GM19193 (cell line): Measurements from ENCODE around the gene BTBD10.

ENCODE experiments used
- POLR2A ChIP-seq: IDR thresholded peaks from 4 replicates; pipeline ENCODE4 v1.6.1; 2011; ENCODE audit not compliant: insufficient read depth, insufficient read length; ENCODE audit errors: extremely low read depth

Gene BTBD10

DNA sequence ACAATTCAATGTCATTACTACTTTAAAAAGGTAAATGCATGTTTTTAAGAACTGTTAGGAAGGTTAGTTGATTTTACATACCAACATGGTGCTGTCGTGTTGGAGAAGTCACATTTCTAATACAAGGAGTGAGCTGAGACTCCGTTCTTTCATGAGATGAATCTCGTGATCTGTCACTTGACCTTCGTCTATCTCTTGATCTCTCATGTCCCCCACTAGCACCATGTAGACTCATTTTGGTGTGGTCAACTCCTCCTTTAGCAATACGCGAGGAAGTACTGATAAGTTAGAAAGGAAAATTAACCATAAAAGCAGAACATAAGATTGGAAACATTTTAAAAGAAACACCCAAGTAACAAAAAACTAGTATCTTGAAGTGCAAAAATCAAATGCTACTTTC is 41.5 kb downstream of the BTBD10 start:
- no peak for TF ChIP-seq POLR2A

DNA sequence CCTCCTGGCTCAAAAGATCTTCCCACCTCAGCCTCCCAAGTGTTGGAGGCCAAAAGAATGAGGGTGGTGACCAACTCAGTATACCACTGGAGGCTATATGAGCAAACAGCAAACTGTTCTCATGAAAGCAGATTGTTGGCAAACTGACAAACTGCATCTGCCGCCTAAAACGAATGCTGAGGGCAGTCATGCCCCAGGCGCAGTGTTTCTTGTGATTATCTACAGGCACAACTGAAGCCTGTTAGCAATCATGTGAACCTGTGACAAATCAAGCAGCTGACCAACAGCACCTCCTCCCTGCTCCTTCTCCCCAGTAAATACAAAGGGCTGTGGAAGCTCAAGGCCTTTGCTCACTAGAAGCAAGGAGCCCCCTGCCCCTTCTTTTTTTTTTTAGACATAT is 47.8 kb downstream of the BTBD10 start:
- no peak for TF ChIP-seq POLR2A

DNA sequence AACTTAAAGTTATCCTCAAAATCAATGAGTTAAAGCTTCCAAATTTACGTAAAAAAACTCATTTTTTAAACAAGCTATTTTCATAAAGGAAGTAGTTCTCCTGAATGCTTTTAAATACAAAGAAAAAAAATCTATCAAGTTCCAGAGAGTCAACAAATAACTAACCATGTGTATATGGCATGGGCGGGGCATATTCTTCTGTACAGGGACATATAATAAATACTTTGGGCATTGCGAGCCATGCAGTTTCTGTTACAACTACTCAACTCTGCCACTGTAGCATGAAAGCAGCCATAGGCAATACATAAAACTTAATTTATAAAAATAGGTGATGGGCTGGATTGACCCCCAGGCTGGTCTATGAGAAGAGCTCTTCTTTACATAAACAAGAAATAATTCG is 57.8 kb downstream of the BTBD10 start:
- no peak for TF ChIP-seq POLR2A

DNA sequence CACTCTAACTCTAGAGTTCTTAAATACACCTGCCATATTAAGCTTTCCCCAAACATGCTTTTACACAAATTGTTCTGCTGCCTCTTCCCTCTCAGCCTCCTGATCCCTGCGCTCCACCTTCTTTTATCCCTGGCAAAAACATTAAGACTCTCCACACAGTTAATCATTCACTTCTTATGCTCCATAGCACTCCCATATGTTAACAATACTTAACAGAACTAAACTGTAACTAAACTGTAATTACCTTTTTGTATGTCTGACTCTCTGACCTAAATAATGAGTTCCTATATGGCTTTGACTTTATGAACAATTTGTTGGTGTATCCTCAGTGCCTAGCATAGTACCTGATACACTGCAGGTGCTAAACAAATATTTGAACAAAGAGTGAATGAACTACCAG is 71.8 kb downstream of the BTBD10 start:
- TF ChIP-seq POLR2A = no peak

DNA sequence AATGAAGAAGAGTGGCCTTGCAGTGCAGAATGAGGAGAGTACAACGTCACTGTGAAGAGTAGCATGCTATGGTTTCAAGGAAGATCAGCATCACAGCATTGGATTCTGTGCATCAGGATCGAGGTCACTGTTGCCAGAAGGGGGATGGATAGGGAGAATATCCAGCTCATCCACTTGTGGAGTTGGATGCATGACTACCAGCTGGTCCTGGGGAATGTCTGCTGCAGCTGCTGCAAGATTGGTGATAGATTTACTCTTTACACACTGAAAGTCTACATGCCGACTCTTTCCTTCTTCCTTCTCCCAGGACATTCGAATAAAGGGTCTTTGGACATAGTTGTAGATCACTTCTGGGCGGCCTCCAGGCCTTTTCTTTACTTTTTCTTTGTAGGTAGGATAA is 74.3 kb downstream of the BTBD10 start:
- no peak for TF ChIP-seq POLR2A

DNA sequence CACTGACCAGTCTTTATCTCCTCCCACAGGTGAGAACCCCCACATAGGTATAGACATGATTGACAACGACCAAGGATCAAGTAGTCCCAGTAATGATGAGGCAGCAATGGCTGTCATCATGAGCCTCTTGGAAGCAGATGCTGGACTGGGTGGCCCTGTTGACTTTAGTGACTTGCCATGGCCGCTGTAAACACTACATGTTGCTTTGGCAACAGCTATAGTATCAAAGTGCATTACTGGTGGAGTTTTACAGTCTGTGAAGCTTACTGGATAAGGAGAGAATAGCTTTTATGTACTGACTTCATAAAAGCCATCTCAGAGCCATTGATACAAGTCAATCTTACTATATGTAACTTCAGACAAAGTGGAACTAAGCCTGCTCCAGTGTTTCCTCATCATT is 76.5 kb downstream of the BTBD10 start:
- no peak for TF ChIP-seq POLR2A

DNA sequence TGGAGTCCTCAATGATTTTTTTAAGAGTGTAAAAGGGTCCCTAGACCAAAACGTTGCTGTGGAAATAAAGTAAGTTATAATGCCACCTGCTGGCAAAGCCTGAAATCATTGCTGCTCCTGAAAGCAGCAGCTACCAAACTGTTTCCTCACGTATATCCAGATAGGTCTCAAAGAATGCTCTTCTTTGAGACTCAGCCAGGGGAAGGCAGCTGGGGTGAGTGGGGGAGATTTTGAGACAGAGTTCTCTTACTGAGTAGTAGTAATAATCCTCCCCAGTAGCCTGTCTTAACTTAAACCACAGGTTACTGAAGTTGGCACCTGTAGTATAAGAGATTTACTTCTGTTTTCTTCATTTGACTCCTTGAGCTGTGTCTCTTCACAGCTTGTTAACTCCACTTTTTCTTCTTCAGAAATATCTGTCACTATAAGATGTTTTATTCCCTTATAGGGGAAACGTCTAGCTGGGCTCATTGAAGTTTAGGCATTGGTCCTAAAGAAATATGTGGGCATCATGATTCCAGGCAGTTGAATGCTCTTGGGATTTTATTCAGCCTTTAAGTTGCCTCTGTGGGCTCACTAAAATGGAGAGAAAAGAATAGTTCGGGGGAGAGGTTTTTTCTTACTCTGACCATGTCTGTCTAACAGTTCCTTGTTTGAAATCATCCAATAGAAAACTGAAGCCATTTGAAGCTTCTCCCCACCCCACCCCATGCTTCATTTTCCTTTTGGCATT is 77.9 kb downstream of the BTBD10 start:
- no peak for TF ChIP-seq POLR2A

DNA sequence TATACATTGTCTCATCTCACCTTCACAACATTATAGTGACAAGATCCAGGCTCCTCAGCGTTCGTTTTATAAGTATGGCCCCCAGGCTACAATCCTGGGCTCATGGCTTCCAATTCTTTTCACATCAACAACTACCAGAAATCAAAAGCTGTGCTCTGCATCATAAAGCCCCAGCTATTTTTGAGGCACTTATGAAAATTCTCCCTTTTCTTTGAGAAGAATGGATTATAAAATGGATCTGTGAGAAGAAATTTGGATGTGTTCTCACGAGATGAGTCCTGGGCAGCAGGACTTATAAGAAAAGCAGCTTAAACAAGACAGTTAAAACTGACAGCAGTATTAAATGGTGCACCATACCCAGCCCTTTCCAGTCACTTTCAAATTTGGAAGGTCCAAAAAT is 80.3 kb downstream of the BTBD10 start:
- TF ChIP-seq POLR2A = no peak

DNA sequence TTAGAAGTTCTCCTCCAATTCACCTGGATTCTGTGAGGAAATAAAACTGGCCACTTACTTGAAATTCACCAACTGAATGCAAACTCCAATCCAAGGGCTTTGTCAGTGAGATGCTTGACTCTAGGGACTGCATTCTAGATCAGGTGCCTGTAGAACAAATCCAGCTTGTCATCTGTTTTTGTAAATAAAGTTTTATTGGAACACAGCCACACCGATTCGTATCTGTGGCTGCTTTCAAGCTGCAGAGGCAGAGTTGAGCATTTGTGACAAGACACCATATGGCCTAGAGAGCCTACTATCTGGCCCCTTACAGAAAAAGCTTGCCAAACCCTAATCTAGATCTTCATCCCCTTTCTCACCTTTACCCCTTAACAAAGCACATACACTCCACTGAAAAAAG is 82.3 kb downstream of the BTBD10 start:
- no peak for TF ChIP-seq POLR2A

DNA sequence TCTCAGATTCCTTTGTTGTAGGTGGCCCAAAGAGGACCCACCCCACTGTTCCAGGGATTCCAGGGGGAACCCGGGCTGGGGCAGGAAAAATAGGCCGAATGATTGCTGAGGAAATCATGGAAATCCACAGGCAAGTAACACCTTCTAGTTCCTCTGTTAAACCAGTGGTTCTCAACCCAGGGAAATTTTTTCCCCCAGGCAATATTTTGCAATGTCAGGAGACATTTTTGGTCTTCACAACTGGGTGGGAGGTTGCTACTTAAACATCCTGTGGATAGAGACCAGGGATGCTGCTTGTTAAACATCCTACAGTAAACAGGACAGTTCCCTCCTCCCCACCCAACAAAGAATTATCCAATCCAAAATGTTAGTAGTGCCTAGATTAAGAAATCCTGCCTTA is 84.7 kb downstream of the BTBD10 start:
- no peak for TF ChIP-seq POLR2A

DNA sequence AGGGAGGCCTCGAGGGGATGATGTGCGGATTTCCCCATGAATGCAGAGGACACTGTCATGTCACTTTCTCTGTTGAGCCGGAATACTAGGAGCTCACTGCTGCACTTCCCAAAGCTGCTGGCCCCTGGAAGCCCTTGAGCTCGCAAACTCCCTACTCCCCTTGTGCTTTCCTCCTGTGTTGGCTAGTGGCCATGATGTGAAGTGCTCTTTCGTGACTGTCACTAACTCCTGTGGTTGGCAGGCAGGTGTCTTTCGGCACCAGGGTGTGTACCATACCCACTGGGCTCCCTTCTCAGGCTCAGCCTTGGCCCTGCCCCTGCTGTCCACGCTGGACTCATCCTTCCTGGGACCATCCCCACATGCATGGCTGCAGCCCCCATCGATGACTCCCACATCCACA is 86.2 kb downstream of the BTBD10 start:
- TF ChIP-seq POLR2A = no peak

DNA sequence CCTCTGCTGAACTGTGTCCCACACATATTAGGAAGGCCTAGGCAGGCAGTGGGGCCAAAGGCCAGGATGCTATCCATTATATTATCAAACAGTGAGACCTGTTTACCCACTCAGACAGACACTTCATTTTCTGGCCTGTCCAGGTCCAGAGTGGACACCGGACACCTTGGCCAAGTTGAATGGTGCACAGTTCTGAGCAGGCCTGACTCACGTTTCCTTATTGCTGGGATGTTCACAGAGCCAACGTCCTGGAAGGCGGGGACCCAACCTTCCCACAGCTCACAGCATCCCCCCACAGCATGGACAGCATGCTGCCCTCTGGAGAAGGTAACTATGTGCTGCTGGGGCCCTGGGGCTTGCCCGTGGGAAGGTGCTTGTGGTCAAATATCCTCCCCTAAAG is 86.6 kb downstream of the BTBD10 start:
- peak; percentile 19 for TF ChIP-seq POLR2A

DNA sequence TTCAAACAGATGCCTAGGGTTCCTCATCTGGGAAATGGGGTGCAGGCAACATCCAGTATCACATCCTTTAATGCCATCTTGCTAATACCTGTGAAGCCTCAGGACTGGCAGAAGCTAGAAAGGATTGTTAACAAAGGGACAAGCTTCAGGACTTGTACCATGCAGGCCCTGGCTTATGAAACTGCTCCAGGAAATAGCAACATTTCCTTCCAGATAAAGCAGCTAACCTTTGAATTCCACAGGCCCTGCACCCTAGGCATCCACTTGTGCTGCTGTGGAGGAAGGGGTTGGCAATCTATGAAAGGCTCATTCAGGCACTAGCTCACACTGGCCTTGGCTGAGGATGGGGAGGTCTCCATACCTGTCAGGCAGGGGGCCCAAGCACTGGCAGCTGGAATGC is 87.2 kb downstream of the BTBD10 start:
- TF ChIP-seq POLR2A = no peak

DNA sequence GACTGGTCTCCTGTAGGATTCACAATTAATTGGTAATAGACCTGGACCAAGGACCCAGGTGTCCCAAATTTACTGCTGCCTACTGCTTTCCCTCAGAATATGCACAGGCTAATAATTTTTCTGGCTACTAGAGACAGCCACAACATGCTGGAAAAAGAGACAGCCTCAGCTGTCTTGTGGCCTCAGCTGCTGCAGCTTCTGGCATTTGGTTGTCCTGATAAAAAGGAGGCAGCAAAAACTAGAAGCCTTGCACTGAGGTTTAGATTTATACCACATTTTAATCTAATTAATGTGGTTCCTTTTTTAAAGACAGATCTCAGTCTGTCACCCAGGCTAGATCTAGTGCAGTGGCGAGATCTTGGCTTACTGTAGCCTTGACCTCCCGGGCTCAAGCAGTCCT is 89.8 kb downstream of the BTBD10 start:
- TF ChIP-seq POLR2A = no peak

DNA sequence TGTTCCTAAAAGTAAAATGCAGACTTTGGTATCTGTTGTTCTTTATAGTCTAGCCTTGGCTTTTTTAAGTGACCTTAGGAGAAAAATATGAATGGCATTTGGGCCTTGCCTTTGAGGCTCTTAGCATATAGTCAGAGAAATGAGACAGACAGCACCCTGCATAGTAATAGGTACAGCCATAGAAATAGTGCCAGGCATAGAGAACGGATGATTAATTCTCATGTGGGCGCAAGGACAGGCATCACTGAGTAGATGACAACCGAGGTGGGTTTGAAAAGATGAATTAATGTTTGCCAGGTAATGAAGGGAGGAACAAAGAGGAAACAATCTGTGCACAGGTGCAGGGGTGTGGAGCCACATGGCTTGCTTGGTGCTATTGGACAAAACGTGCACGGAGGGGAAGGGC is 95.0 kb downstream of the BTBD10 start:
- no peak for TF ChIP-seq POLR2A

DNA sequence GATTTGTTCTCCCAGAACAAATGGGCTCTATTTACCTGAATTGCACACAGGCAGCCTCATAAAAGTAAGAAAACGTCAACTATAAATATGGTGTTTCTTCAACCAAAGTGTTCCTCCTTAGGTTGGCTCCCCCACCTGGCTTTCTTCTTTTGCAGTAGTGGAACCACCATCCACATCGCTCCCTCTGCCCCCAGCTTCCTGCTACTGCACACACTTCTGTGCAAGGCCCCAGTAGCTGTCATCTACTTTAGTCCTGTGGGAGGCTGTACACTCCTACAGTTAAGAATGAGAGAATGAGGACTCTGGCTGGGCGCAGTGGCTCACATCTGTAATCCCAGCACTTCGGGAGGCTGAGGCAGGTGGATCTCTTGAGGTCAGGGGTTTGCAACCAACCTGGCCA is 95.9 kb downstream of the BTBD10 start:
- TF ChIP-seq POLR2A = no peak
